ENCODE data around the gene CDKL1.

DNA sequence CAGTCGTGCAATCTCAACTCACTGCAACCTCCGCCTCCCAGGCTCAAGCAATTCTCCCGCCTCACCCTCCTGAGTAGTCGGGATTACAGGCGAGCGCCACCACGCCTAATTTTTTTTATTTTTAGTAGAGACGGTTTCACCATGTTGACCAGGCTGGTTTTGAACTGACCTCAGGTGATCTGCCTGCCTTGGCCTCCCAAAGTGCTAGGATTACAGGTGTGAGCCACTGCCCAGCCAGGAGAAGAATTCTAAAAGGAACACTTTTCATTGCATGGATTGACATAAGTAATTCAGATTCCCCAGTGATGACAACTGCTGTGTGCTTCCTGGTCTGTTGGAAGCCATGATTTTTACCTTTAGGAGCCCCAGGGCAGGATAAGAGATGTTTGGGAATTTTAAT is 62.5 kb downstream of the CDKL1 start:
- TF ChIP-seq POLR2A (IDR thresholded peaks at IDR 0.05) = no peak
- TF ChIP-seq, protein P1, sequence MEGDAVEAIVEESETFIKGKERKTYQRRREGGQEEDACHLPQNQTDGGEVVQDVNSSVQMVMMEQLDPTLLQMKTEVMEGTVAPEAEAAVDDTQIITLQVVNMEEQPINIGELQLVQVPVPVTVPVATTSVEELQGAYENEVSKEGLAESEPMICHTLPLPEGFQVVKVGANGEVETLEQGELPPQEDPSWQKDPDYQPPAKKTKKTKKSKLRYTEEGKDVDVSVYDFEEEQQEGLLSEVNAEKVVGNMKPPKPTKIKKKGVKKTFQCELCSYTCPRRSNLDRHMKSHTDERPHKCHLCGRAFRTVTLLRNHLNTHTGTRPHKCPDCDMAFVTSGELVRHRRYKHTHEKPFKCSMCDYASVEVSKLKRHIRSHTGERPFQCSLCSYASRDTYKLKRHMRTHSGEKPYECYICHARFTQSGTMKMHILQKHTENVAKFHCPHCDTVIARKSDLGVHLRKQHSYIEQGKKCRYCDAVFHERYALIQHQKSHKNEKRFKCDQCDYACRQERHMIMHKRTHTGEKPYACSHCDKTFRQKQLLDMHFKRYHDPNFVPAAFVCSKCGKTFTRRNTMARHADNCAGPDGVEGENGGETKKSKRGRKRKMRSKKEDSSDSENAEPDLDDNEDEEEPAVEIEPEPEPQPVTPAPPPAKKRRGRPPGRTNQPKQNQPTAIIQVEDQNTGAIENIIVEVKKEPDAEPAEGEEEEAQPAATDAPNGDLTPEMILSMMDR (IDR thresholded peaks at IDR 0.05) = no peak

All from testis (tissue), 2 donors.